SH-SY5Y (cell line): ENCODE measurements around the gene RHBDL1.
A peak's percentile ranks its signal among the peaks of the same experiment; 100 is the strongest.

Experiments used
- GATA2 ChIP-seq: IDR thresholded peaks from 2 replicates; pipeline ENCODE4 v1.6.1; 2011; ENCODE audit warnings: mild to moderate bottlenecking, low read depth, low read length
- GATA3 ChIP-seq: IDR thresholded peaks from 2 replicates; pipeline ENCODE4 v1.6.1; 2011; ENCODE audit warnings: low read depth, mild to moderate bottlenecking, low read length, moderate library complexity

The RHBDL1 gene

DNA sequence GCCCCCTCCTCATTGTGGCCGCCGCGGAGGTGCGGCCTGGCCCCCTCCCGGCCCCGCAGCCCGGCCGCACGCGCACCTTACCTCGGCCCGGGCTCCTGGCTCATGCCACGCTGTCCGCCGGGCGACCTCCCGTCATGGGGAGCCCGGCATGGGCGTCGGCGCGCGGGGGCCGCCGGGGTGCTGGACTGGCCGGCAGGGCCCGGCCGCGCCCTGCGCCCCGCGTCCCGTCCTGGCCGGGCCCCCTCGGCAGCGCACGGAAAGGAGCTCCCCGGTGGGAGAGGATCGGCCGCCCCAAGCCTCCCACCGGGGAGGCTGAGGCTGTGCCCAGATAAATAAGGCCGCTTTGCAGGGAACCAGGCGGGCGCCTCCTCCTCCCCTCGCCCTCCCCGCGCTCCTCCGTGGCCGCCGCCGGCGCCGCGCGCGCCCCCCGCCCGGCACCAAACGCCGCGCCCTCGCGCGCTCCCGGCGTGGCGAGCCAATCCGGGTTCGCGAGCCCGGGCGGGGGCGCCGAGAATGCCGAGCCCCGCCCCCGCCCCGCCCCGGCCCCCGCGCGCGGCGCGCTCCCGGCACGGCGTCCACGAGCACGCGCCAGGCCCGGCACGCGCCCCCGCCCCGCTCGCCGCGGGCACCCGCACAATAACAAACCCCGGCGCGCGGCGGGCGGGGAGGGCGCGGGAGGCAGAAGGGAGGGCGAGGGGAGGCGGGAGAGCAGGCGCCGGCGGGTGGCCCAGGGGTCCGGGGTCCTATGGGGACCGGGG is 30.1 kb downstream of the RHBDL1 start, which contains the start of gene FBXL16:
TSS of gene FBXL16 (minus strand) at position 371 of the 758 bp plus-strand sequence. CDS start 8,396 bp downstream, outside the sequence.
- no peak for TF ChIP-seq GATA3
- no peak for TF ChIP-seq GATA2

DNA sequence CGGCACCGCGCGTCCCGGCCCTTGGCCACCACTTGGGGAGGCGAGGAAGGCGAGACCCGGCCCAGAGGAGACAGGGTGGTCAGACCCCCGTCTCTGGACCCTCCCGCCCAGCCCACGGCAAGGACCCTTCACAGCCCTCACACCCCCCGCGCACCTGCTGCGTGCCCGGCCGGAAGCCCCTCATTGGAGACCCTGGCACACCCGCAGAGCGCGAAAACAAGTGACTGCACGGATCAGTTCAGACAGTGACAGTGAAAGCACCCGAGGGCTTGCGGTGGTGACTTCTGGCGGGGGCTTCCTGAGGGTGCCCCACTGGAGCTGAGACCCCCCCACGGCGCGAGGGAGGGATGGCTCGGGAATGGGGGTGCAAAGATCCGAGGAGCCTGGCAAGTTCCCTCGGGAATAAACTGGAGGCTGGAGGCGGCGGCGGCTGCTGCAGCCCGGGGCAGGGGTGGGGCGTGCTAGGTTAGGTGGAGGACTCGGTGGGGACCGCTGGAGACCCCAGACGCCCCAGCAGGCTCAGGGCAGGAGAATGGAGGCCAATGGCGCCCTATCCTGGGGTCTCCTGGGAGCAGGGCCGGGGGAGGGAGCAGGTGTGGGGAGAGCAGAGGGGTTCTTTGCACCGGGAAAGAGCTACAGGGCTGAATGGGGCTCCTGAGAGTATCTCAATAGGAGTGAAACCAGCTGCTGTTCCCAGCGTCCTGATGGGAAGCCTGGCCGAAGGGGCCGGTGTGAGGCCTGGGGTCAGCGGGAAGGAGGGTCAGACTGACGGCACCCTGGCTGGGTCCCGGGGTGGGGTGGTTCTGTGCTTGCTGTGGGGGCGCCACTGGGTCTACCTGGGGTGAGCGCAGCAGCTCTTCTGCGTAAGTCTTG is 31.0 kb downstream of the RHBDL1 start:
- TF ChIP-seq GATA2 (no peak), GATA3 (no peak)

DNA sequence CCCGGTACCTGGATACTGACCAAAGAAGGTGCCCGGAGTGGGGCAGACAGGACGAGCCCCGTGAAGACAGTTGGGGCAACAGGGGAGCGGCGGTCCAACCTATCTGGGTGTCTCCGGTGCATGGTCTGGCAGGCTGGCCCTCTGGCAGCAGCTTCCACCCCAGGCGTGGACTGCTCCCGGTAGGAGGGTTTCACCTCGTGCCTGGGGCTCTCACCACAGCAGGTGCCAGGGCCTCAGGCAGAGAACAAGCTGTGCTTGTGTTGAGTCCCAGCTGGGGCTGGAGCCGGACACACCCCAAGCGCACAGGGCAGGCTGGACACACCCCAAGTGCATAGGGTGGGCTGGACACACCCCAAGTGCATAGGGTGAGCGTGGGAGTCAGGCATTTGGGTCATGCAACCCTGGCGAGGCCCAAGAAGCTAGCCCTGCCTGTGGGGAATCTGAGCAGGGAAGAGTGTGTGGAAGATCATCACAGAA is 31.6 kb downstream of the RHBDL1 start:
- TF ChIP-seq GATA3: no peak
- no peak for TF ChIP-seq GATA2

DNA sequence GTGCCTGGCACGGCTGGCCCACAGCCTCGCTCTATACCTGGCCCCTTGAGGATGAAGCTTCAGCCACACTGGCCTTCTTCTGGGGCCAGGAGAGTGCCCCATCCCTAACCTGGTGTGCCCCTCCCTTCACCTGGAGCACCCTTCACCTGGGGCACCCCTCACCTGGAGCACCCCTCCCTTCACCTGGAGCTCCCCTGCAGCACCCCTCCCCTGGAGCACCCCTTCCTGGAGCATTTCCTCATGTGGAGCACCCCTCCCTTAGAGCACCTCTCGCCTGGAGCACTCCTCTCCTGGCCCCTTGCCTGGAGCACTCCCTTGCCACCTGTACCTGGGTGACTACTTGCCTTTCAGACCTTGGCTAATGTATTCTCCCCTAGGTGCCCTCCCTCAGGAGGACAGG is 32.5 kb downstream of the RHBDL1 start:
- no peak for TF ChIP-seq GATA2
- TF ChIP-seq GATA3: no peak

DNA sequence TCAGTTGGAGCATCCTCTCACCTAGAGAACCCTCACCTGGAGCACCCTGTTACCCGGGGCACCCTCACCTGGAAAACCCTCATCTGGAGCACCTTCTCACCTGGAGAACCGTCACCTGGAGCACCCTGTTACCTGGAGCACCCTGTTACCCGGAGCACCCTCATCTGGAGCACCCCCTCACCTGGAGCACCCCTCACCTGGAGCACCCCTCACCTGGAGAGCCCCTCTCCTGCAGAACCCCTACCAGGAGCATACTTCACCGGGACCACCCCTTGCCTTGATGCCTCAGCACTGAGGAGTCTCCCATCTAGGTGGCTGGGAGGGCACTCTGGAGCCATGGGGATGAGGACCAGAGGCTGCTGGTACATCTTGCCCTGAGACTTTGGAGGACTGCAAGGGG is 33.5 kb downstream of the RHBDL1 start:
- TF ChIP-seq GATA2 (no peak), GATA3 (no peak)

DNA sequence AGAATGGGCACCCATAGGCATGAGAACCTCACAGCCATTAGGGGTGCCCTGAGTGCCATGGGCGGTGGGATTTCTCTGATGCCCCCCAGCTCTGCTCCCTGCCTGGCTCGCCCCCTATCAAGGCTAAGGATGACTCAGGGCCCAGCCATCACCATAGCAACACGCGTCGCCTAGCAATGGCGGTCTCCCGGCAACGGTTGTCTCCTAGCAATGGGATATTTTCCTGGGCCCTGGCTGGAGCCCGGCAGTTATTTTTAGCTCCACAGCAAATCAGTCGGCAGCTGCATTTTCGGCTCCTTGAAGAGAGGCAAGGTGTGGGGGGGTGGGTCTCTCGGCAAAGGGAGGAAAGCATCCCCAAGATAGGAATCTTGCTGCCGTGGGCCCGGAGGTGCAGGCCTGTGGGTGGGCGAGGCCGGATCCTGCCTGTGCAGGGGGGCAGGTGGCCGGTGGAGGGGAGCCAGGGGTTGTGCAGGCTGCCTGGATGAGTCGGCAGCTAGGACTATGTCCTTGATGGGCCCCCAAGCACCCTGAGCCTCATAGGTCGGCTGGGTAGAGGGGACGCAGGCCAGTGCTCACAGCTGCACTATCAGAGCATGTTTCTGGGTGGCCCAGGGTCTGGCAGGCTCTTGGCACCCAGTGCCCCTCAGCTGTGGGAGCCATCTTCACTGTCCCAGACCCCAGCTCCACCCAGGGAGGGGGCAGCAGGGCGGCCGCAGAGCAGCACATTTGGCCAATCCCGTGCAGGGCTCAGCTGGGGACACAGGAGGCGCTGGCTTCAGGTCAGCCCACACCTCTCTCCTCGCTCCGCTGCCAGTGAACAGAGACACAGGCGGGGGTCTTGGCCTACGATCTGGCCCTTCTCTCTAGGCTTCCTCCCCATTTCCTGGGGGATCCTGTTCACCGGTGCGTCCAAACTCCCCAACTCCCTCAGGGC is 34.4 kb downstream of the RHBDL1 start:
- TF ChIP-seq GATA3 (no peak), GATA2 (peak; percentile 82)

DNA sequence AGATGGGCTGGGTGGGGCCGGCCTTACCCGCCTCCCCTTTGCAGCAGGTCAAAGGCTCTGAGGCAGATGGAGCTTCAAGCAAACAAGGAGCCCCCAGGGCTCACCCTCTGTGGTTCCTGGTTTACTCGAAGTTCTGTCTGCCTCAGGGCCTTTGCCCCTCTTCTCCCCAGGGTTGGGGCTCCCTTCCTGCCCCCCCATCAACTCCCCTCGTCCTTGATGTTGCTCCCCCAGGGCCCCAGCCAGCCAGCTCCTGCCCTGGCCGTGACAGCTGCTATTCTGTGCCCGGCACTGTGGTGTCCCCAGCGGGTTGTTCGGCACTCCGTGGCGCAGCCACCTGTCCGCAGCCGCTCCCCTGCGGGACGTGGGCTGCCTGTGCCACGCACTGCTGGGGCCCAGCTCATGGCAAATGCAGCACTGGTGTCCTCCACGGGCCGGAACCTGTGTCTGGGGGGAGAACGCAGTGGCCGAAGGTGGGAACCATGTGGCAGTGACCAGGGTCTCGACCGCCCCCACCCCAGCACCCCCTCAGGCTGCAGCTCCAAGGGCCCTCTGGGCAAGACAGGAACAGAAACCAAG is 35.1 kb downstream of the RHBDL1 start:
- TF ChIP-seq GATA3 (no peak), GATA2 (no peak)

DNA sequence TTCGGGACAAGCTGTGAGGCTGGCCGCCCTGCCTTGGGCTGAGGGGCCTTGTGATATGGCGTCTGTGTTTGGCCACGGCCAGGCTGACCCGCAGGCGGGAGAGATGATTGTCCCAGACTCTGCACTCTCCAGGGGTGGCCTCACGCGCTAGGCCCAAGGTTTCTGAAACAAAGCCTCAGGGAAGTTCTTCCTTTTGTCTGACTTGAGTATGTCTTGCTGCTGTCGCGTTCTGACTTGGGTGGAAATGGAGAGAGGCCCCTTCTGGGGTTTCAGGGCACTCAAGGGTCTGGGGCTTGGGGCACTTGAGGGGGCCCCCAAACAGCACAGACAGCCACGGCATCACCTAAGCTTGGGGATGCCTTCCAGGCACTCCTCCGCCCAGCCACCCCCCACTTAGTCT is 35.6 kb downstream of the RHBDL1 start:
- TF ChIP-seq GATA2 (no peak), GATA3 (no peak)

DNA sequence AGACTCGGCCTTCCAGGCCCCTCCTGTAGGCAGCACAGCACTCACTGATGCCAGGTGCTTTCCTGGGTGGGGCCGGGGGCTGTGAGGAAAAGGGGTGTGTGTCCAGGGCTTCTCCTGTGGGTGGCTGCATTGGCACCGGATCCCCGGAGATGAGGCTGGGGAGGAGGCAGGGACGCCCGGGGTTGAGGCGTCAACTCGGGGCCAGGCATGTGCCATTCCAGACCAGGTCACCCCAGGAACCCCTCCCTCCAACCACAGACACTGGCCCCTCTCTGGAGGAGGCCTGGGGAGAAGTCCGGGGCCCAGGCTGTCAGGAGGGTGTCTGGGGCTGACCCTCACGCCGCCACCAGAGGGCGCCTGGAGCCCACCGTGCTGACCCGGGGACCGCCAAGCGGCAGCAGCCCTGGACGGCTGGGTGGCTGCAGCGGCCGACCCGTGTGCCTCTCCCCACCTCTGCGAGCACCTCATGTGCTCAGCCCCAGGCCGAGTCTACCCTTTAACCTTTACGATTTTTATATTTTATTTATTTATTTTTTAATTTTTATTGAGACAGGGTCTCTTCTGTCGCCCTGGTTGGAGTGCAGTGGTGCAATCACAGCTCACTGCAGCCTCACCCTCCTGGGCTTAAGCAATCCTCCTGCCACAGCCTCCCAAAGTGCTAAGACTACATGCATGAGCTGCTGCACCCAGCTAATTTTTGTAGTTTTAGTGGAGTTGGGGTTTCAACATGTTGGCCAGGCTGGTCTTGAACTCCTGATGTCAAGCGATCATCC is 36.3 kb downstream of the RHBDL1 start:
- TF ChIP-seq GATA2 (no peak), GATA3 (no peak)

DNA sequence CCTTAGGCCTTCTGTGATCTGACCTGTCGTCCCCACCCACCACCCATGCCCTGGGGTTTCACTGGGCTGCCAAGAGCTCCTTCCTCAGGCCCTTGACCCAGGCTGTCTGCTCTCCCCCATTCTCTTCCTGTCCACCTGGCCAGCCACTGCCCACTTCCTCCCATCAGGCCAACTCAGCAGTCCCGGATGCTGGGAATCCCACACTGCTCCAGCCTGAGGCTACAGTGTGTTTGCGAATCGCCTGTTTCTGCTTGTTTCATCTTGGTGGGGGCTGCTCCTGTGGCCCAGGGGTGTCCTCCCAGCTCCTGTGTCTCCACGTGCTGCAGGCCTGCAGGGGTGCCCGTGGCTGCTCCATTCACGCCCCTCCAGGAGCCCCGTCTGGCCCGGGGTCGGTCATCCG is 38.6 kb downstream of the RHBDL1 start:
- no peak for TF ChIP-seq GATA2

DNA sequence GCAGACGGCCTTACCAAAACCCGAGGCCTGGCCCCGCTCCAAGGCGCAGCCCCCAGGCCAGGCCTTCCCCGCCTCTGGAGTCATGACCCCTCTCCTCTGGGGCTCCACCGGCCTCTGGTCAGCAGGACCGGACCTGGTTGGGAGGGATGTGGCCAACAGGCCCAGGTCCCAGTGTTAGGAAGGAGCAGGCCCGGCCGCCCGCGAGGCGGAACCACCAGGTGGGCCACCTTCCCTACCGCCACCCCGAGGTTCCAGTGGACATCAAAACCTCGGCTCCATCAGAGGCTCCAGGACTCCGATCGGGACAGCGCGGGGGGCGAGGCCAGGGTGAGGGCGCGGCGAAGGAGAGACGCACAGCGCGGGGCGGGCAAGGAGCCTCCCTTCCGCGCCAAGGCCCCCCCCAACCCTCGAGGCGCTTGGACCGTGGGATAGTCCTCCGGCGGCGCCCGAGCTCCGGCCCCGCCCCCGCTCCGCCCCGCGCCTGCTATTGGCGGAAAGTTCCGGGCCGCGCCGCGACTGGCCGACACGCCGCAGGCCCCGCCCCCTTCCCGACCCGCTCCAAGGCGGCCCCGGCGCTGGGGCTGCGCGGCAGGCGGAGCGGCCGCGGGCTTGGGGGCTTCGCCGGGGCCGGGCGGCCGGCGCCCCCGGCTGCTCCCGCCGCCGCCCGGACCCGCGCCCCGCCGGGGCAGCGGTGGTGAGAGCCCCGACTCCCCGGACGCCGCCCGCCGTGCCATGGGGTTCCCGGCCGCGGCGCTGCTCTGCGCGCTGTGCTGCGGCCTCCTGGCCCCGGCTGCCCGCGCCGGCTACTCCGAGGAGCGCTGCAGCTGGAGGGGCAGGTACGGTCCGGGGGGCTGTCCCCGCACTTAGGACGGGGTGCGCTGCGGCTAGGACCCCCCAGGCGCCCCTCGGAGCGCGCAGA is 39.3 kb downstream of the RHBDL1 start, which contains the start of gene METRN:
TSS of gene METRN (plus strand) at position 561 of the 919 bp plus-strand sequence. CDS start at position 733, 172 bp downstream.
- TF ChIP-seq GATA3 (no peak), GATA2 (no peak)
